GM21723 (cell line): ENCODE results near the gene KIAA1549.

Source experiments
- ATAC-seq: cut with Tn5 transposase; IDR thresholded peaks from one replicate; pipeline ENCODE4 v1.9.1; 2021; ENCODE audit warnings: mild to moderate bottlenecking, moderate library complexity; ENCODE audit not compliant: unreplicated experiment

Gene KIAA1549

DNA sequence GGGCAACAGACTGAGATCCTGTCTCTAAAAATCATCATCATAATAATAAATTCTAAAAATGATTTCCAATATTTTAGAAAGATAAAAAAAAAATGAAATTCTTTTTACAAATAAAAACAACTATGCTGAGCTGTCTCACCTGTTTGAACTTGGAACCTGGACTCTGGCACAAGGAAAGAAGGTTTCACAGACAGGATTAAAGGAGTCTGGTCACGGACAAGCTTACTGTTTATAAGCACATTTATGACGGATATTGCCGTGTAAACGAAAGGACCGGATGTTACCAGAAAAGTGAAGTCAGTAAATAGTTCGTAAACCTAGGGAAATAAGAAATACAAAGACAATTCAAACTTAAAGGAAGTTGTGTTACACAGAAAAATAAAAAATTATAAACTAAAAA is 70.2 kb downstream of the KIAA1549 start:
- ATAC-seq, result no peak

DNA sequence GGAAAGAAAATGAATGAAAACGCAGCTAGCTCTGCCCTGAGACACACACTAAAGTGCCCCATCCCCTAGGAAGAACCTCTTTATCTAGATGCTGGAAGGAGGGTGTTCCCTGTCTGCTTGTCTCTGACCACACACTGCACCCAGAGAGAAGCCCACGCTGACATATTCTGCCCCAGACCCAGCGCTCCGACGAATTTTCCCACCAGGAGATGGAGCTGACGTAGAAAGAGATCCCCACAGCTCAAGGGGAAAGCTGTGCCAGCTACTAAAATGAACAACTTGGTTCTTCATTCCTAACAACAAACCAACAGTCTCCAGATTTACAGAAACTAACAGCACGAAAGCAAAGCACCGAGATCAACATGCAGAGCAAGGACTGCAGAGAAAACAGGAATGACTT is 73.3 kb downstream of the KIAA1549 start:
- no peak for ATAC-seq

DNA sequence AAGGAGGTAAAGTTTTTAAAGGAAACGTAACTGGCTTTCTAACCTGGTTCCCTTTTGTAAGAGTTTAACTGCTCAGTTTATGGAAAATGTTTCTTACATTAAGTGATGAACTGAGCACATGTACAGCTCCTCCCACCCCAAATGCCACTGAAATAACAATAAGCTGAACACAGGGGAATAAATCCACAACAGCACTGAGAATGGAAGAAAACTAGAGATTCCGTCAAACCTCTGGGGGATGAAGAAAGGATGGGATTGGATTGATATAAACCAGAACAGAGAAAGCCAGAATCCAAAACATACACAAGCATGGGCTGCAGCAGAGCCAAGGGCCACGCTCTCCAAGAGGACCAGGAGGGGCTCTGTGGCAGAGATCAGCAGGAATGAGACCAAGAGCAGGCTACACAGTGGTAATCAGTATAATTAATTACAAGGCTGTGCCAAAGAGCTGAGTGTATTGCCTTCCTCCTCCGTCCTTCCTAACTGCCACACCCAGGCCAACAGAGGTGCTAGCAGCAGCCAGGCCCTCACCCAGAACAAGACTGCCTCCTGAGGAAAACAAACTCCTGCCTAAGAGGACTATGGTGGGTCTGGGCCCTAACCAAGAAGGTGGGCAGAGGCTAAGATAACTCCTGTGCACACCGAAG is 73.9 kb downstream of the KIAA1549 start:
- ATAC-seq, result no peak

DNA sequence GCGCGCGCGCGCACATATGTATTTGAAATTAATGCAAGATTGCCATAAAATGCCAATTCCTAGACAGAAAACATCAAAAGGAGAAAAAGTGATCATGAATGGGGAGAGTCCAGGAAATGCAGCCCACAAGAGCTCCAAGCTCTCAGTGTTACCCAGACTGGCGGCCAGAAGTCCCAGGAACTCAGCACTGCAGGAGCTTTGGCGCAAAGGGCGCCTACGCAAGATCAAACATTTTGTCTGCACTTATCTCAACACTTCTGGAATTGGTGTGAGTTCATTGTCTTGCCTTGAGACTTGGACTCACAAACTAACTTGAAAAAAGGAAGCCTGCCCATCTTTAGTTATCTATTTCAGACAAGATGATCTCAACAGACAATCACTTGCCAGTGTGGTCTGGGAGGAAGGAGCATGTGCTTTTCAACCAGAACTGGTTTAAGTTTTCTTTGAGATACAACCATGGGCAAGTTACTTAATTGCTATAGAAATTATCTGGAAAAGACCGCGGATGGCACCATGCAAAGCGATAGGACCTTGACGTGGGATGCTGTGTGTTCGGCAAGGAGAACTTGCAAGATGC is 77.2 kb downstream of the KIAA1549 start:
- no peak for ATAC-seq

DNA sequence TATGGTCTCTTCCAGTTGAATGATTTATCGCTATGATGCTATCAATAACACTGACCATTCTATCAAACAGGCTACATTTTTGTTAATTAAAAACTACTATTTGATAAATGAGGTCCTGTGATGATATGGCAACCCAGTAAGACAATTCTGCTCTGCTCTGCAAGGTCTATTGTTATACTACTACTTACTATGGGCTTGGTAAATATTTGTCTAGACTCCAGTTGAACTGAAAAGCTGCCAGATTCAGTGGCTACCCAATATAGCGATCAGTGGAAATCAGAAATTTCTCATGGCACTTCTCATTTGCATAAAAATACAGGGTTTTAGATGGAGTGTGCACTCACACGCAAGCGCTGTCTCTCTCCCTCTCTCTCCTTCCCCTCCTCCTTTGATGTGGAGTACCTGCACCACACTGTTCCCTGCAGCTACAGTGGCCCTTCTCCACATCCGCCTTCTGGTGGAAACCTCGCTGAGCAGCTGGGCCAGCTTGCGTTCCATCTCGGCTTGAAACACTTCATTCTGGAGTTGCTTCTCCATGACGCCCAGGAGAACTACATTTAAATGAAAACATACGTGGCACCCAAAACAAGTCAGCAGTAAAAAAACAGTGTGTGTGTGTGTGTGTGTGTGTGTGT is 77.9 kb downstream of the KIAA1549 start:
- no peak for ATAC-seq

DNA sequence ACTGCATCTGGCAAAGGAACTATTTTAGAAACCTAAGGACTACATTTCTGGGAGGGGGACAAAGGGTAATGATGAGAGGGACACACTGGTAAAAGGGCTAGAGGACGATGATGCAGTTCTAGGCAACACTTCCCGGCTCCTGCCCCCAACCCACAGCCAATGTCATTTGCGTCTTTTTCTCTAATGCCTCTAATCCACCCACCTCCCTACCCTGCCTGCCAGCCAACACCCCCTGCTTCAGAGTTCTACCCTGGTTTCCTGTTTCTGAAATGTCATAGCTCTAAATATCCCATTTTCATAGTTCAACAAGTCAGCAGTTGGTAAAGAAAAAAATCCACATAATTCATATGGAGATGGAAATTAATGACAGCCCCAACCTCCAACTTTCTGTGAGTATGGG is 79.0 kb downstream of the KIAA1549 start:
- no peak for ATAC-seq

DNA sequence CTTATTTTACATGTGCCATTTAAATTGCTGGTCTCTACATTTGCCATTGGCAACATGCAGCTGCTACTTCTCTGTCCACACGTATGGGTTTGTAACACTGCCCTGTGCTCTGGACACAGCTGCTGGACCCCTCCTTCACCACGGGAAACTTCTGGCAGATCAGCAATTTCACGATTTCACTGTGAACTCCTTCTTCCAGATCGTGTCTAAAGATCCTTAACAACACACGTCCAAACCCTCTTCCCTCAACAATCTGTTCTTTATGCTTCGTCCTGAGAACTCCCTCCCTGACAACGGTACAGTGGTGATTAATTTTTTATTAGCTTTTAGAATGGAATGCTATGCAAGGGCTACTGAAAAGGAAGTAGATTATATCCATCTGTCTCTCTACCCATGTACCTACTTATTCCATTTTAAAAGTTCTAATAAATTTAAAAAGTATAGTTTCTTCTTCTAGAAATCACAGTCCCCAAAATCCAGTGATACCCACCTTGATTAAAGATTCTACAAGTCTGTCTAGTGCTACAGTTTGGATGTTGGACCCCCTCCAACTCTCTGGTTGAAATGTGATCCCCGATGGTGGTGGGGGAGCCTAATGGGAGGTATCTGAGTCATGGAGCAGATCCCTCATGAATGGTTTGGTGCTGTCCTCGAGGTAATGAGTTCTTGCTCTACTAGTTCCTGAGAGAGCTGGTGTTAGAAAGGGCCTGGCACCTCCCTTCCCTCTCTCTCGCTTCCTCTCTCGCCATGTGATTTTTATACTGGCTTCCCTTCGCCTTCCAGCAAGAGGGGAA is 81.0 kb downstream of the KIAA1549 start:
- no peak for ATAC-seq

DNA sequence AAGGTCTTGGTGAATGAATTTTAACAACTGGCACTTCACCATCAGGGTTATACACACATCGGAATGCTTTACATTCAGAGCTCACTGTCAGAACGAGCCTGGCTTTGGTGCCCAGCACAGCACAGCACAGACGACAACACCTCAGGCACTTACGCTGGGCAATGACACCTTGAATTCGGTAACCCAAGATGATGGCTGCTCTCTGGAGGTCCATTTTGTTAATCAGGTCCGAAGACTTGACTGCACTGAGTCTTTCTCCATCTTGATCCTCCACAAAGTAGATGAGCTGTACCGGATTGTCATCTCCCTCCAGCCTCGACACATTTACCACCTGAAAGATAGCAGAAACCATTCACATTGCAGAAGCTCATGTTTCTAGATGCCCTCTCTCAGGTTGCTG is 82.4 kb downstream of the KIAA1549 start:
- ATAC-seq, result no peak

DNA sequence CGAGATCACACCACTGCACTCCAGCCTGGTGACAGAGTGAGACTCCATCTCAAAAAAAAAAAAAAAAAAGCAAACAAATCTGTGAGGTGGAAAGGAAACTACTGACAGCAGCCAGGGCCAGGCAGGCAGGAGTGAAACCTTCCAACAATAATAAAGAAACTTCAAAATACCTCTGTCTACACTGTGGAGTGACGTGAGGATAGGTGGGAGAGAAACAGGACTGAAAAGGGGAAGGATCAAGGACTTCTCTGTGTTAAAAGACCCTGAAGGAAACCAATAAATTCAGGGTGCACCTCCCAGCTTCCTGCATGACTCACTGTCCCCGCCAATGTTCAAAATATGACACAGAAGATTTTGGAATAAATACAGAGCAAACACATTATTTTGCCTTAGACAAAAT is 82.9 kb downstream of the KIAA1549 start:
- ATAC-seq, result no peak

DNA sequence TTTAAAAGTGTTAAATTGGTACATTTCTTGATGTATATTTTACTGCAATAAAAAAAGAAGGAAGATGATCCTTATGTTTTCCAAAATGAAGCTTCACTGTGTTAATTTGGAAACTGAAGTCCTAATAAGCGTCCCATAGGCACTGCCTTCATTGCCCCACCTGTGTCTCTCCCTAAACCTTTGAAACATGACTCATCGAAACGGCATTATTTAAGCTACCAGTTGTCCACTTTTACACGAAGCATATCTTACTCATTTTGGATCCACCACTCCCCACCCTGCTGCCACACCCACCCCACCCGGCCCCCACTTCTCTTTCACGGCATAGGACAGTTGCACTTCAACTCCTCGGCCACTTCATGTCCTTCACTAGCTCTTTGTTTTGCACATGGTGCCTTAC is 85.5 kb downstream of the KIAA1549 start:
- ATAC-seq, result no peak

DNA sequence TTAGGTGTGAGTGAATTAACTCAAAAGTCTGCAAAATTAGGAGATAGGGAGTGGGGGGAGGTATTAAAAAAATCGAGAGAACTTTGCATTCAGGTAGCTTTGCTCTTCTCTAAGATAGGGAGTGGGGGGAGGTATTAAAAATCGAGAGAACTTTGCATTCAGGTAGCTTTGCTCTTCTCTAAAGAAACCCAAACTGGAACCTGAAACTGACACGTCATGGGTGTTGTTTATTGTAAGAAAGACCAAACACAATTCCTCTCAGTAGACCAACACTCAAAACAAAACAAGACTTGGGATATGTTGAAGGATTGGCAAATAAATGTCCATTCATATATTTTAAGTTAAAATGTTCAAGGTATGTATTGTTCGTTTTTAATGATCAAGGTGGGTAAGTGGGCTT is 87.9 kb downstream of the KIAA1549 start:
- no peak for ATAC-seq

DNA sequence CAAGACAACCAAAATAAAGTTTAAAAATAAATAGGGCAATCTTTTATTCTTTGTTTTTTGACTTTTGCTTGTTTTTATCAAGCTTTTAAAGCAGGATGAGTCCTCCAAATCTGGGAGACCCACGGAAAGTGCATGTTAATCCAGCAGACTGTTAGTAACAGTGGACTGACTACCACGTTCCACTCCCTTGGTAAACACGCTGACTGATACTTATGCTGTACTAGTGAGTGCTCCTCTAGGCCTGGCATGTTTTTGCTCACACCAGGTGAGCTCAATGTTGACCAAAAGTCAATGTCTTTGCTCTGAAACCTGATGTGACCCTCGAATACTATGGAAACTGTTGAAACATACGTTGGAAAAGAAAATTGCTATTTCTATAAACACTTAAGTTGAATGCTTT is 88.4 kb downstream of the KIAA1549 start:
- ATAC-seq, result no peak

DNA sequence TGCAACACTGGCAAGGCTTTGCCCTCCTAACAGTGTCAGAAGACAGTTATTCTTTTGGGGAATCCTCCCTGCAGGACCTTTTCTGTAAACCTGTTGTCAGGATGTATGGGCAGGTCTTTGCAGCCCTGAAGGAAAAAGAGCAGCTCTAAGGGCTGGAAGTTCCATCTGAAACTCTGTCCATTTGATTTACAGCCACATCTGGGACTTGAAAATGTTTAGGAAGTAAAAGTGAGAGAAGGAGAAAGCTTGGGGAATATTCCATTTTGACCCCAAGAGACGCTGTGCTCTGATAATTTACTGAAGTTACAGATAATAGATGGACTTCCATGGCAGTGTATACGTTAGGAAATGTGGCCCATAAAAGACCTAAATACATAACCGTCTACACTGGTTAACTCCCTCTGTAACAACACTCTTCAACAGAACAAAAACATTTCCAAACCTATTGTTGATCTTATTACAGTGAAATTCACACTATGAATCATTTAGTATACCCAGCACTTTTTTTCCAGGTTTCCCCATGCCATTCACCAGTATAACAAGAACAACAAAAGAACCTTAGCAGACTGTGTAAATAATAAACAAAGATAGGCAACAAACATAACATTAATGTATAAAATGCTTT is 89.1 kb downstream of the KIAA1549 start:
- ATAC-seq, result no peak

DNA sequence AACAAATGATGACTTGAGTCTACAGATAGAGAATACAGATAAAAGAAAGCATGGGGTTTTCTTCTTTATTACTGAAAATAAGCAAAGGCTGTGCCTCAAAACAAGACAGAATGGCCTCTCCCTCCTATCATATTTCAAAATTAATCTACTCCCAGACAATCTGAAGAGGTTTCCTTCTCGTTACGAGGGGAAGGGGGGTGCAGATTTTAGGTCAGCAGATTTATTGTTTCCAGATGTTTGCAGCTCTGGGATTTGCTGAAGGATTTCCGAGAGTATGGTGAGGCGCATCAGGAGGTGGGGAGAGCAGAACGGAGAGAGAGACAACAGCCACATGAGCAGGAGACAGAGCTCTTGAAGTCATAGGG is 89.8 kb downstream of the KIAA1549 start:
- ATAC-seq, result no peak

DNA sequence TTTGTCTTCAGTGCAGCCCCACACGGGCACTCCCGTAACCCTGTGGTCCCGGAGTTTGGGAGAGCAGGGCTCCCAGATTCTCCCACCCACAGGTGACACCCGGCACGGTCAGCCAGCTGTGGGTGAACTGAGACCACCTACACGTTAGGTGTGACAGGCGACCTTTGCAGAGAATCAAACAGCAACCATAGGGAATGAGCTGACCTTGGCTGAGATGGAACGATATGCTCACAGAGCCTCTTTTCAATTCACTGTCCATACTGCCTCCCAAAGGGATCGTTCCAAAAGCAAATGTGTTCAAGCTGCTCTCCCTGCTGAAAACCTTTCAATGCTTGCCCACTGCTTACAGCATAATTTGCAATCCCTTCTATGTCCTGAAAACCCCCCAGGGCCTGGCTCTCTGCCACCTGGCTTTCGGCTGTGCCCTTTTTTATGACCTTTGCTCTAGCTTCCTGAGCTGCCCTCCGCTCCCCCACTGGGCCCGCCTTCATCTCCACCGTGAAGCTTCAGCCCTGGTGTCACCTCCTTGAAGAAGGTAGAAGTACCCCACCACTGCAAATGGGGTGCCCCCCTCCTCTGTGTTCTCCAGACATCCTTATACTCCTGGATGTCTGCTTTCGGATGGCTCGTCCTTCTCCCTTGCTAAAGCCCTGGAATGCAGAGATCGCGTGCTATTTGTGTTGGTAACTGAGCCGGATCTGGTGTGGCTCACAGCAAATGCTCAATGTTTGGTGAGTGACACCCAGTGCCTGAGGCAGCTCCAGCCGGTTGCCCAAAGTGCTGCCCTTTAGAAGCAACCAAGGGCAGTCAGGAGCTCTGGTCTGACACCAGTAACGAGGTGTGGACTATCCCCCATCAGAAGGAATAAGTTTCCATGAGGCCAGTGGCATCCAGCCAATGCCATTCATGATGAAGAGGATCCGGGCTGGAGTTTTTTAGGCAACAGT is 90.4 kb downstream of the KIAA1549 start:
- ATAC-seq, result no peak

DNA sequence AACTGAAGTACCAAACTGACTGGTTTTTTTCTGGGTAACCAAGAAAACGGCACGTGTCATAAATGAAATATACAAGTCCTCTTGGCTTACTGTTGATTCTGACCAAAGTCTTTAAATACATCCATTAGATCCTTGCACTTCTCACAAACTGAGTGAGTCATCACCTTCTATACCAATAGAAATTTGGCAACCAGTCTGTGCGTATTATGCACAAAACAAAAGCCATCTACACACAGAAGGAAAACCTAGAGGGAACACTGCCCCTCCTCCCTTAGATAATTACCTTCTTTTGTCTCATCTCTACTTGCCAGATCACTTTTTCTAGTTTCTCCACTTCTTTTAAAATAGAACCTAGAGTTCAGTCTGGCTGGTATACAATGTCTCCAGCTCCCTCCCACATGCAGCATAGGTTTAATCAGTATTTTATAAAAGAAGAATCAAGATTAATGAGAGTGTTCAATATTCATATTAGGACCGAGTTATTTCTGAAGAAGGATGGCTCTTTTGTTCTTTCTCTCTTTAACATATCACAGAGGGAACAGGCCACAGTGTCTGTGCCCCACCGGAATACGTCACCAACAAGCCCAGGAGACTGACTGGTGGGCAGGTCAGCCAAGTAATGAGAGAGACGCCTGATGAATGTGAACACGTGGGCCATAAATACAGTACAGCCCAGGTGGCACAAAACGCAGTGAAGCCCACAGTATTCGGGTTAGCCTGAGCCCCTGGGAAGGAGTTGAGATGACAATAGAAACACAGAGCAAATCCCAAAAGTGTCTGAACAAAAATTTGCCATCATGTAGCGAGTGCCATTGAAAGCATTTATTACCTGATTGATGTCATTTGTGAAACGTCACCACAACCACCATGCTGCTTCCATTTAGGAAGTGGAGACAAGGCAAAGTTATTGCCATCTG is 91.3 kb downstream of the KIAA1549 start:
- ATAC-seq, result no peak

DNA sequence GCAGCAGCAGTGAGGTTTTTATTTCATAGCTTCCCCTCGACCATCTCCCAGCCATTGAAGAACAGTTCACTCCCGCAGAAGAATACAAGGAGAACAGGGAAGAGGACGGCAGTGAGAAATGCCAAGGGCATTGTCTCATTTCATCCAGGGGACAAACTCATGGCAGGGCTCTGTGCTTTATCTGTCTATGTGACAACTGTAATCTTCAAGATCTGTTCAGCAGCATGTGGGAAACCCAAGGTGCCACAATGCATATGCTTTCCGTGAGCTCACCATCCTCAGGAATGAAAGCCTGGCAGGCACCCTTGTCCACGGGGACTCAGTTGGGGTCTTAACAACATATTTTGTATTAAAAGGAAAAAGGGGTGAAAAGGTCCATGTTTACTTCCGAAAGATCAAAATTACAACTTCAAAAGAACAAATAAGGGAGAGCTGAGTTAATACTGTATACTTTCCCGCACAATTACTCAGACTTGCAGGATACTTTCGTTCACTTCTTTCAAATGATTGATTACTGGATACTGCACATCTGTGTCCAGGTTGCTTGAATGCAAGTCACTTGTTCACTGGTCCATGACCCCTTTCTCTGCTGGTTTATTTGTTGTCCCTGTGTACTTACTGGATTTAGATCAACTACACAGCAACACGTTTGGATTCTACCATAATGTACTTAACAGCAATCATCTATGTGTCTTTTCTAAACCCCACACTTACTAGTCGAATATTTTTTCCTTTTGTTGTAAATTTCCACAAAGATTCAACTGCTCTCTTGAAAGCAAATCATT is 93.1 kb downstream of the KIAA1549 start:
- ATAC-seq, result no peak

DNA sequence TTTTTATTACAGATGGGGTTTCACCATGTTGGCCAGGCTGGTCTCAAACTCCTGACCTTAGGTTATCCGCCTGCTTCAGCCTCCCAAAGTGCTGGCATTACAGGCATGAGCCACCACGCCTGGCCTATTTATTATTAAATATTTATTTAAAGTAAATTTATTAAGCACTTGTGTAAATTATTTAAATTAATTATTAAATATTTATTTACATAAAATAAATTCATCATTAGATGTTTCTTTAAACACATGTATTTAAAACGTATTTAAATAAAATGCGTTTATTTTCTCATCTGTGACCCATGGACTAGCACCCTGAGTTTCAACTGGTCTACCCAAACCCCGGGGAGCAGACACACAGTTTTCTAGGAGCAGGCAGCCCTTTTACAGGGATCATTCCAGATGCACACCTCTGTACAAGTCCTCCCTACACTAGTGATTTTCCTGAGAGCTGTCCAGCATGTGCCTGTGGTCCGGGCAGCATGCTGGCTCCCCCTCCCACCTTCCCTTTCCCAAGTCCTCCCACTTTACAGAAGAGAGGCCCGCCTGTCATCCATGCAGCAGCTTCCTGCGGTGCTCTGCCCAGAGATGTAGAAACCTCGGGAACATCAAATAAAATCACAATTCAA is 94.0 kb downstream of the KIAA1549 start:
- no peak for ATAC-seq
